GM19035 (cell line): ENCODE data around the gene STARD8.
"Not testable (repeated sequence)": the region's sequence is repeated elsewhere in the genome, so short reads cannot be mapped to it uniquely, and the experiment has no call there.

ENCODE experiments used
- ATAC-seq: cut with Tn5 transposase; IDR thresholded peaks from one replicate; pipeline ENCODE4 v1.9.1; 2021; ENCODE audit not compliant: unreplicated experiment

Gene STARD8

DNA sequence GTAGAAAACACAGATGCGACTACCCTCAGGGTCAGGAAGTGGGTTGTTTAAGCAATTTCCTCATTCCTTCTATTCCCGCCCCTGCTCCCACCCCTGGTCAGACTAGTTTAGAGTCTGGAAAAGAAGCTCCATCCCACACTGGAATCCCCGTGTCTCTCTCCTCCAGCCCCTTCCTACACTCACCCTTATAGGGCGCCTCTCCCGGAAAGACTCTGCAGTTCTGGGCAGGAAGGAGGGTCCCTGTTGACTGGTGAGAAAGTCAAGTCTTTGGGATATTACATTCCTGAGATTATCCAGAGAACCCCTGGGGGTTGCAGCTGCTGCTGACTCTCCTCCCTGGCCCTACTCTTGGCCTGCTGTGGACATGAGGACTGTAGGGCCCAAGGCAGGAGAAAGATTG is 11.9 kb downstream of the STARD8 start:
- no peak for ATAC-seq

- ATAC-seq: no peak
These were observed 12.3 kb downstream of the STARD8 start for GRCh38 chrX:68659786-68660185.

DNA sequence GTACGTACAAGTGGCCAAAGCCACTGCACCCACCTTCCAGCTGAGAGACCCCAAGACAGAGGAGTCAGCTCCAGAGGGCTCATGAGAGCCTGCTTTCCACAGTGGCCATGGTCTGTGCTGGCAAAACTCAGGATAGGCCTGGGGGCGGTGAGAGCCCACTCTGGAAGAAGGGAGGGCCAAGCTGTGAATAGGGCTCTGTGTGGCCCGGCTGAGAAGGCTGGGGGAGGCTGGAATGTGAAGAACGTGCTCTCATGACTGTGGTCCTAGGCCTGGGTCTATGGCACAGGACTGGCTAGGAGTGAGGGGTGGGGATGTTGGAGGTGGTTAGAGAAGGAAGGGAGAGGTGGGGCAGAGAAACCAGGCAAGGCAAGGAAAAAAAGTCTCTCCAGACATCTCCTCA is 13.3 kb downstream of the STARD8 start:
- no peak for ATAC-seq

GRCh38 chrX:68665502-68665901 is 18.0 kb downstream of the STARD8 start:
- no peak for ATAC-seq

- ATAC-seq: no peak
These were observed 19.1 kb downstream of the STARD8 start for GRCh38 chrX:68666580-68666979.

GRCh38 chrX:68669094-68669860 is 21.8 kb downstream of the STARD8 start:
- ATAC-seq: no peak

GRCh38 chrX:68669871-68670270 is 22.4 kb downstream of the STARD8 start:
- no peak for ATAC-seq

GRCh38 chrX:68671221-68671620 is 23.8 kb downstream of the STARD8 start:
- no peak for ATAC-seq

- ATAC-seq: no peak
These were observed 25.3 kb downstream of the STARD8 start for GRCh38 chrX:68672581-68673318.

GRCh38 chrX:68675571-68675970 is 28.1 kb downstream of the STARD8 start:
- ATAC-seq: no peak

- no peak for ATAC-seq
These were observed 28.9 kb downstream of the STARD8 start for GRCh38 chrX:68676335-68676734.

- ATAC-seq: no peak
These were observed 30.5 kb downstream of the STARD8 start for GRCh38 chrX:68677998-68678397.

- ATAC-seq: no peak
These were observed 34.0 kb downstream of the STARD8 start for GRCh38 chrX:68681443-68681941.

DNA sequence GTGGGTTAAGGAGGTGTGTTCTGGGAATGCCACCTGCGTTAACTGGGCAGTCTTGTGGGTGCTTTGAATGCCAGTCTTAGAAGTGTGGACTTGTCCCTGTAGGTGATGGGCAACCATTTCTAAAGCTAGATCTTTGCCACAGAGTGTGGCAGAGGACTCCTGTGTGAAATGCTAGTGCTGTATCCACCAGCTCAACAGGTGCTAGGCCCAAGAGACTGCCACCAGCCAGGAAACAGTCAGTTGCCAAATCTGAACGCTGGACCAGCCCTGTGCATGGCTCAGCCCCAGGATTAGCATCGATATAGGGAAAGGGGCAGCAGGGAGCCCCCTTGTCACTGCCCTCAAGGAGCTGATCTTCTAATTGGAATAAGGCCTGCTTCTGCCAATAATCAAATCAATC is 35.3 kb downstream of the STARD8 start:
- no peak for ATAC-seq

GRCh38 chrX:68683580-68683979 is 36.1 kb downstream of the STARD8 start:
- ATAC-seq: no peak

- ATAC-seq: no peak
These were observed 36.9 kb downstream of the STARD8 start for GRCh38 chrX:68684291-68684918.

- ATAC-seq: no peak
These were observed 37.4 kb downstream of the STARD8 start for GRCh38 chrX:68684919-68685304.

DNA sequence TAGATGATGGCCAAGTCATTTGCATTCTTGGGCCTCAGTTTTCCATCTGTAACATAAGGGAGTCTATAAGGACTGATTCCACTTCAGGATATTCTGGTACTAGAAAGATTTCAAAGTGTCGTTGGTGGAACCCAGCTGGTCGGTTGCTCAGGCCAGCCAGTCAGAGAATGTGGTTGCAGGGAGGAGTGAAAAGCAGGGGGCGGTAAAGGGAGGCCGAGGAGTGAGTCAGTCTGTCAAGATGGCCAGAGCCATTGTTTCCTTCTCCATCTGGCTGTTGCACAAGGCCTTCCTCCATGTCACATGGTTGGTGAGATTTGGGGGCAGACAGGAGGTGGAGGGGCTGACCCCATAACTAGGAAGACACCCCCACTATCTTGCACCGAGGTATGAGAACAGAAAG is 38.2 kb downstream of the STARD8 start:
- no peak for ATAC-seq

DNA sequence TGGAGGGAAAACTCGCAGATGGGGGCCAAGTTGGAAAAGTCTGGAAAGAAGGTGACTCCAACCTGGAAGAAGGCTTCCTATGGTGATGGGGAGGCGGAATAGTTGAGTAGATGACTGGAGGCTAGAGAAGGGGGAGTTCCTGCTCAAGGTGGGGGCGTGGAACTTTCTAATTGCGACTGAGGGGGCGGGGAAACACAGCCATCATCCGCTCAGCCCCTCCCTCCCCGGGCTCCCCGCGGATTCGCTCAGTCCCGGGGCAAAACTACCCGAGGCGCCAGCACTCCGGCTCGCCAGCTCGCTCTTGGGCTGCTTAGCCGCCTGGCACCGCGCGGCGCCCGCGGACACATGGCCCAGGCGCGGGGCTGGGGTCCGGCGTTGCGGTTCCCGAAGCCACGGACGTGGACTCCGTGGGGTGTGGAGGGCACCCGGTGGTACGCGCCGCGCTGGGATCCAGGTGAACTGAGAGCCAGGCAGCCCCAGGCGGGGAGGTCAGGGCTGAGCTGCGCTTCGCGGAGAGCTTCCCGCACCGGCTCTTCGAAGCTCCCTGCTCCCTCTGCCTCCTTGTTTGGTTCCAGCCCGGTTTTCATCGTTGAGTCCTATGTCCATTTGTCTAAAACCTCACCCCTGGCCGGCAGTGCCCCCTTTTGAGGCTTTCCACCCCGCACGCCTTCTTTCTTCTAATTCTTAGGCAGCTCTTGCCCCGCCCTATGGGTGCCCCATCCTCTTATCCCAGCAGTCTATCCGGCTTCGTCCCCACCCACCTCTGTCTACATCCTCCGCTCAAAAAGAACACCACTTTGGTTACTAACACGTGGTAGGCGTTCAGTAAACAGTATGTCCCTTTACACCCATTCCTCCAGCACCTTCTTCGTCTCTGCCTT is 38.9 kb downstream of the STARD8 start:
- no peak for ATAC-seq

DNA sequence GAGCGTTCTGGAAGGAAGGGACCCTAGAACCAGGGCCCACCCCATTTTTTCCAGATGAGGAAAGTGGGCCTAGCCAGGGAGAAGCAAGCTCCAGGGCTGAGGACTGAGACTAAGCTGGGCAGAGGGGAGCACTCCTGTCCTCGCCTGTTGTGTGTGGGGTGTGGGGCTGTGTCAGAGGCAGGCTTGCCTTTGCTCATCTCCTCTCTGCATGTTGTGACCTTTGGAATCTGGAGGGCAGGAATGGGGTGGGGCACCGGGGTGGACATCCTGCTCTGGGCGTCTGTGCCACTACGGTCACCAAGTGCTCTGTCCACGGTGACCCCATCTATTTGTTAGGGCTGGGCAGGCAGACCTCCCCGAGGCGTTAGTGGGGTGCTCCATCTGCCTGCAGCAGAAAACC is 41.5 kb downstream of the STARD8 start:
- not testable (repeated sequence) for ATAC-seq

GRCh38 chrX:68690936-68691501 is 43.6 kb downstream of the STARD8 start:
- no peak for ATAC-seq
